Suprapubic skin (tissue), 4 donors: ENCODE measurements around the gene TRAPPC2L.

Experiments
- EP300 ChIP-seq: sonication (generic); formaldehyde crosslinking; IDR thresholded peaks from one replicate; pipeline ENCODE4 v1.6.1; 2017; ENCODE audit warnings: antibody characterized with exemption
- POLR2A ChIP-seq, 2 donors: fragments of 450-650 bp; IDR thresholded peaks; one replicate each; pipeline ENCODE4 v1.6.1; 2017; ENCODE audit warnings: antibody characterized with exemption in 2 of 2, mild to moderate bottlenecking in 2 of 2, moderate library complexity in 2 of 2
- POLR2AphosphoS5 ChIP-seq, 3 donors: sonication (generic); formaldehyde crosslinking; IDR thresholded peaks; one replicate each; pipeline ENCODE4 v1.6.1; 2017; ENCODE audit warnings: antibody characterized with exemption in 3 of 3
- TF ChIP-seq, protein P1 (sequence below), 2 donors: fragments of 200-600 bp in 1 of 2; fragments of 450-650 bp in 1 of 2; sonication (generic) in 1 of 2; IDR thresholded peaks; one replicate each; pipeline ENCODE4 v1.5.1; 2016 to 2019; ENCODE audit warnings: antibody characterized with exemption in 2 of 2, mild to moderate bottlenecking in 1 of 2, moderate library complexity in 1 of 2

DNA sequence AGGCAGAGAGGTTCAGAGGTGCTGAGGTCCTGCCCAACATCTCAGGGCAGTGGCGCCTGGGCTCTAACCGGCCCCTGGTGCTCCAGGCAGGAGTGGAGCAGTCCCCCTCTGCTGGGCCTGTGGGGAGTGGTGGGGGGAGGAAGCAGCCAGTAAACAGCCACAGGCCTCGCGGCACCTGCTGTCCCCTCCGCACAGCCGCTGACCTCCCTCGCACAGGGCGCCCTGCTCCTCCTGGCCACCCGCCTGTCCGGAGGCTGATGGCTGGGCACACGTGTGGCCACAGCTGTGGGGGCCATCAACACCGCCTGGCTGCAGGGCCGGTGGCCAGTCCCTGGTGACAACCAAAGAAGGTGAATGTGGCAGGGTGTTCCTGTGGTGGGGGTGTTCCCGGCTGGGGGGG, 46.3 kb downstream of the TRAPPC2L start:
- no peak for TF ChIP-seq POLR2A (IDR thresholded peaks at IDR 0.05)
- TF ChIP-seq, protein P1, sequence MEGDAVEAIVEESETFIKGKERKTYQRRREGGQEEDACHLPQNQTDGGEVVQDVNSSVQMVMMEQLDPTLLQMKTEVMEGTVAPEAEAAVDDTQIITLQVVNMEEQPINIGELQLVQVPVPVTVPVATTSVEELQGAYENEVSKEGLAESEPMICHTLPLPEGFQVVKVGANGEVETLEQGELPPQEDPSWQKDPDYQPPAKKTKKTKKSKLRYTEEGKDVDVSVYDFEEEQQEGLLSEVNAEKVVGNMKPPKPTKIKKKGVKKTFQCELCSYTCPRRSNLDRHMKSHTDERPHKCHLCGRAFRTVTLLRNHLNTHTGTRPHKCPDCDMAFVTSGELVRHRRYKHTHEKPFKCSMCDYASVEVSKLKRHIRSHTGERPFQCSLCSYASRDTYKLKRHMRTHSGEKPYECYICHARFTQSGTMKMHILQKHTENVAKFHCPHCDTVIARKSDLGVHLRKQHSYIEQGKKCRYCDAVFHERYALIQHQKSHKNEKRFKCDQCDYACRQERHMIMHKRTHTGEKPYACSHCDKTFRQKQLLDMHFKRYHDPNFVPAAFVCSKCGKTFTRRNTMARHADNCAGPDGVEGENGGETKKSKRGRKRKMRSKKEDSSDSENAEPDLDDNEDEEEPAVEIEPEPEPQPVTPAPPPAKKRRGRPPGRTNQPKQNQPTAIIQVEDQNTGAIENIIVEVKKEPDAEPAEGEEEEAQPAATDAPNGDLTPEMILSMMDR (IDR thresholded peaks at IDR 0.05) = no peak
- no peak for TF ChIP-seq POLR2AphosphoS5 (IDR thresholded peaks at IDR 0.05)
- TF ChIP-seq EP300 = no peak
